H1 (cell line): Measurements from ENCODE around the gene CAPN2.

Experiments
- TF ChIP-seq, protein P1 (sequence below), 3 experiments: IDR thresholded peaks; 1 replicate in 2 of 3; 2 replicates in 1 of 3; pipeline versions ENCODE4 v1.5.1 to v1.6.1; 2011; ENCODE audit warnings: low read length in 3 of 3, mild to moderate bottlenecking in 3 of 3, inconsistent platforms in 2 of 3, low read depth in 1 of 3, moderate library complexity in 1 of 3; ENCODE audit not compliant: insufficient read depth in 1 of 3; ENCODE audit errors: control extremely low read depth in 1 of 3
- TF ChIP-seq, protein P2 (sequence below): IDR thresholded peaks from 2 replicates; pipeline ENCODE4 v1.6.1; 2012; ENCODE audit warnings: inconsistent platforms

DNA sequence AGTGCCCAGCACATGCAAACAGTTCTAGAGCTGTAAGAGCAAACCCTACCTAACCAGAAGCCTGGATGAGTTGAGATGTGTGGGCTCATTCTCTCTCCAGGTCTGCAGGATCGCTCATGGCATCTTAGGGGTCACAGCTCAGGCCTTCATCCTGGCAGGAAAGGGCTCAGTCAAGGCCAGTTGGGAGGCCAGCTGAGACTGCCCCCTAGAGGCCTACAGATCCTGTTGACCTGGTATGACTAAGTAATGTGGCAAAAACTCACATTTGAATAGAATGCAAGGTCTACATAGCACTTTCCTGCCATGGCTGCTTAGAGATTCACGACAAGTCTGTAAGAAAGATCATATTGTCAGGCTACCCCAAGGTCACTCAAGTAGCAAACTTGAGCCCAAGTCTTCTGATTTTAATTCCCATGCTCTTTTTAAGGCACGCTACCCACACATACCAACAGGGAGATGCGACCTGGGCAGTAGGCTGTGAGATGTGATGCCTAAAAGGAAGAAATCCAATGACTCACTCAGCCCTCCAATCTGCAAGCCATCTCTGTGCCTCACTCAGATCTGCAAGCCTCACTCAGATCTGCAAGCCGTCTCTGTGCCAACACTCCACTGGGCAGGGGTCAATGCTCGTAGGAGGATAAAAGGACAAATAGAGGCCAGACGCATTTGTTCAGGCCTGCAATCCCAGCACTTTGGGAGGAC lies 41.7 kb upstream of the CAPN2 start:
- TF ChIP-seq, protein P1, sequence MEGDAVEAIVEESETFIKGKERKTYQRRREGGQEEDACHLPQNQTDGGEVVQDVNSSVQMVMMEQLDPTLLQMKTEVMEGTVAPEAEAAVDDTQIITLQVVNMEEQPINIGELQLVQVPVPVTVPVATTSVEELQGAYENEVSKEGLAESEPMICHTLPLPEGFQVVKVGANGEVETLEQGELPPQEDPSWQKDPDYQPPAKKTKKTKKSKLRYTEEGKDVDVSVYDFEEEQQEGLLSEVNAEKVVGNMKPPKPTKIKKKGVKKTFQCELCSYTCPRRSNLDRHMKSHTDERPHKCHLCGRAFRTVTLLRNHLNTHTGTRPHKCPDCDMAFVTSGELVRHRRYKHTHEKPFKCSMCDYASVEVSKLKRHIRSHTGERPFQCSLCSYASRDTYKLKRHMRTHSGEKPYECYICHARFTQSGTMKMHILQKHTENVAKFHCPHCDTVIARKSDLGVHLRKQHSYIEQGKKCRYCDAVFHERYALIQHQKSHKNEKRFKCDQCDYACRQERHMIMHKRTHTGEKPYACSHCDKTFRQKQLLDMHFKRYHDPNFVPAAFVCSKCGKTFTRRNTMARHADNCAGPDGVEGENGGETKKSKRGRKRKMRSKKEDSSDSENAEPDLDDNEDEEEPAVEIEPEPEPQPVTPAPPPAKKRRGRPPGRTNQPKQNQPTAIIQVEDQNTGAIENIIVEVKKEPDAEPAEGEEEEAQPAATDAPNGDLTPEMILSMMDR (IDR thresholded peaks at IDR 0.05; ENCODE audit: control extremely low read depth in 1 of 3, insufficient read depth in 1 of 3, low read depth in 1 of 3, low read length in 3 of 3), result peak; percentile 73 to 92 (median 88)
- TF ChIP-seq, protein P2, sequence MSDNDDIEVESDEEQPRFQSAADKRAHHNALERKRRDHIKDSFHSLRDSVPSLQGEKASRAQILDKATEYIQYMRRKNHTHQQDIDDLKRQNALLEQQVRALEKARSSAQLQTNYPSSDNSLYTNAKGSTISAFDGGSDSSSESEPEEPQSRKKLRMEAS, result no peak
